Fibroblast of mammary gland (primary cell): Measurements from ENCODE around the gene COQ3.
A peak's percentile ranks its signal among the peaks of the same experiment; 100 is the strongest.

Experiments used
- DNase-seq: peaks from one replicate; pipeline ENCODE4 v3.0.0-alpha.2; 2010; ENCODE audit warnings: low read depth
- H3K4me3 ChIP-seq: 2 replicates; pipeline ENCODE4 v1.5.1; 2011; ENCODE audit warnings: low read depth, mild to moderate bottlenecking, low read length, moderate library complexity; ENCODE audit not compliant: control insufficient read depth
- CTCF ChIP-seq: conservative IDR thresholded peaks from 2 replicates; pipeline ENCODE4 v1.5.1; 2011; ENCODE audit warnings: low read depth, low read length, inconsistent platforms; ENCODE audit not compliant: control insufficient read depth, insufficient read depth

COQ3 gene

GRCh38 chr6:99348288-99349170, 45.5 kb downstream of the COQ3 start:
- peak overlapping the region; percentile 50 for H3K4me3 ChIP-seq
- no peak for TF ChIP-seq CTCF

GRCh38 chr6:99347804-99348203, 46.2 kb downstream of the COQ3 start:
- no peak for TF ChIP-seq CTCF
- no peak overlapping the region for H3K4me3 ChIP-seq
- no peak for DNase-seq

More at GRCh38 chr6:99348288-99349170, 45.5 kb downstream of the COQ3 start:
- DNase-seq: no peak

GRCh38 chr6:99346595-99346994, 47.4 kb downstream of the COQ3 start:
- TF ChIP-seq CTCF: no peak
- DNase-seq: no peak
- no peak overlapping the region for H3K4me3 ChIP-seq

GRCh38 chr6:99345164-99345563, 48.8 kb downstream of the COQ3 start:
- DNase-seq: no peak

GRCh38 chr6:99344289-99344688, 49.7 kb downstream of the COQ3 start:
- TF ChIP-seq CTCF: no peak
- DNase-seq: peak; percentile 17
- no peak overlapping the region for H3K4me3 ChIP-seq

More at GRCh38 chr6:99345164-99345563, 48.8 kb downstream of the COQ3 start:
- no peak overlapping the region for H3K4me3 ChIP-seq
- no peak for TF ChIP-seq CTCF

GRCh38 chr6:99341862-99342455, 52.0 kb downstream of the COQ3 start:
- DNase-seq: no peak
- no peak overlapping the region for H3K4me3 ChIP-seq
- TF ChIP-seq CTCF: no peak
